ENCODE data around the gene MTCP1.
A peak's percentile ranks its signal among the peaks of the same experiment; 100 is the strongest.

Gene MTCP1

DNA sequence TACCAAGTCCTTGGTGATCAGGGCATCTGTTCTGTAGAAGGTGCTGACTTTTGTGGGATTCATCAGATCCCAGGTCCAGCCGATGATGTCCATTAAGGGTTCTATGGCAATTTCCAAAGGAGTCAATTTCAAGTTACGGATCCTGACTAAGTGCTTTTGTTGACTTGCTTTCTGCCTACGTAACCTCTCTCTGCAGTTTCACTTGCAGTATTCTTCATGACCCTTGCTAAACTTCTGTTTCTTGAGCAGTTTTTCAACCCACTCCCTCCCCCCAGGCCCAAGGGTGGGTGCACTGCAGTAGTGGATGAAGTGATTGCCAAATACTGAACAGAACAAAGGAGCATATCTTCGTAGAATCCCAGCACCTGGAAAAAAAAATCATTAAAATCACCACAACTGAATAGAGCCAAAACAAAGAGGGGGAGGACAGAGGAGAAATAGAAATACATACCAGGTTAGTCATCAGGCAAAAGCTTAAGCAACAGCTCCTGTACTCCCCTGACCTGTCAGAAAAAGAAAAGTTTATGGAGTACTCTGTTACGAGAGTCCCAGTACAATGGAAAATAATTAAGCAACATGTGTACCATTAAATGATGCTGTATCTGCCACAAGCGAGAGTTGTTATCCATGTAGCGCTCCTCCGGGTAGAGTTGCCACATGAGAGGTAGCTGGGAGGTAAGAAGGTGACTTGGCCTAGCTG, 5.8 kb downstream of the MTCP1 start:
- Mint-ChIP-seq H3K4me1 (ENCODE audit: low read depth) (peaks cover 15% of the 10 kb centered on the region), H3K9me3 (no peaks in the 10 kb centered on the region), H3K27me3 (ENCODE audit: low read depth) (no peaks in the 10 kb centered on the region), H3K36me3 (ENCODE audit: low read depth) (peaks cover 2% of the 10 kb centered on the region), H3K4me3 (no peak overlapping the region), H3K27ac (no peak overlapping the region)

DNA sequence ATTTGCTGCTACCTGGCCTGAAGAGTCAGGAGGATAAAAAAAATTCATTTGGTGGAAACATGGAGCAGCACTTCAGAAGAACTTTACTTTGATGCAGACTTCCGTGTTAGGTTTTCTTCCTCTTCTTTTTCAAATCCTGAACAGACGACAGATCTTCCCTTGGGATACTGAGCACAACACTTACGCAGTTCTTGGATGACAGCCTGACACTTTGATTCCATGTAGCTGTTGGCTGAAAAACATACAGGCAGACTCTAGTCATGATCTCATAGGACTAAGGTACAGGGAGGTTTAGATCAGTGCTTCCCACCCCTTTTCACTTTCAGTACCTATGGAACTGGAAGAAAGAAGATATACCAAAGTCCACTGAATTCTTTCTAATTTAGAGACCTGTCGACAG, 9.2 kb downstream of the MTCP1 start:
- no peak overlapping the region for H3K27ac Mint-ChIP-seq
- no peak overlapping the region for H3K4me3 Mint-ChIP-seq
- peaks cover 7% of the 10 kb centered on the region for H3K4me1 Mint-ChIP-seq (ENCODE audit: low read depth)
- H3K36me3 Mint-ChIP-seq (ENCODE audit: low read depth): peaks cover 2% of the 10 kb centered on the region
- no peaks in the 10 kb centered on the region for H3K27me3 Mint-ChIP-seq (ENCODE audit: low read depth)
- H3K9me3 Mint-ChIP-seq: no peaks in the 10 kb centered on the region

DNA sequence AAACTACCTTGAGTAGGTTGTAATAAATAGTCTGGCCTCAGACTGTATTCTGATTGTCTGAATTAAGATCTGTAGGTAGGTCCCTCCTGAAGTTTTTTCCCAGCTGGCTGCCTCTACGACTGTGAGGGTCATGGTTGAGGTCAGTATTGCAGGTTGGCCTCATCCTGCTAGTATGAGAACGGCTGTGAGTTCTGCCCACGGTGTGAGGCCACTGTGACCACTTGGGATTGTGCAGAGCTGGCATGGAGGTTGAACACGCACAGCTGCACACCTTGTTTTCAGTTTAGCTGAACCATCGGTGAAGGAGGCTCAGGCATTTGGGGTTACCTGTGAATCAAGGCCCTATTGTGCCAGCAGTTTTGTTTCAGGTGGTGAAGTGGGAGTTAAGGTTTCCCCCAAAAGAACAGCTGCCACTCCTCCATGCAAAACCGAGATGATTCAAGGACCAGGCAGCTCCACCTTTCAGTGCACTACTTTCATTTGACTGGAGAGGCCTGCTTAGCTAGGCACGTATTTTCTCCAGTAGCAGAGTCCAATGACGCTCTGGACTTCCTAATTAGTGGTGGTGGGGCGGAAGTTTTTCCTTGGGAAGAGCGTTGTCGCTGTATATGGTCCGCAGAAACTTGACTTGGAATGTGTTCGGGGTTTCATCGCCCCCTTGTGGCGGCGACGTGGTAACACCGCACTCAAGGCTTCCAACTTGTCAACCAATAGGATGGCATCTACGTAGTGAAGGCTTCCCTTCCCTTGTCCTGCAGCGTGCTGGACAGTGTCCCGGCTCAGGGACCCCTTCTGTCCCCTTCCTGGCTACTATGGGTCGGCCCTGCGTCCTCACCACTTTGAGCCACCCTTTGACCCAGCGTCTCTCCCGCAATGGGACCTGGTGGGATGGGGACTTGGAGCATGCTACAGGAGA, 13.8 kb downstream of the MTCP1 start:
- H3K36me3 Mint-ChIP-seq (ENCODE audit: low read depth): peaks cover 14% of the 10 kb centered on the region
- peaks cover 16% of the 10 kb centered on the region for H3K4me1 Mint-ChIP-seq (ENCODE audit: low read depth)
- H3K27me3 Mint-ChIP-seq (ENCODE audit: low read depth): no peaks in the 10 kb centered on the region
- peak overlapping the region; percentile 26 for H3K27ac Mint-ChIP-seq
- H3K4me3 Mint-ChIP-seq: peak overlapping the region; percentile 48
- H3K9me3 Mint-ChIP-seq: no peaks in the 10 kb centered on the region

DNA sequence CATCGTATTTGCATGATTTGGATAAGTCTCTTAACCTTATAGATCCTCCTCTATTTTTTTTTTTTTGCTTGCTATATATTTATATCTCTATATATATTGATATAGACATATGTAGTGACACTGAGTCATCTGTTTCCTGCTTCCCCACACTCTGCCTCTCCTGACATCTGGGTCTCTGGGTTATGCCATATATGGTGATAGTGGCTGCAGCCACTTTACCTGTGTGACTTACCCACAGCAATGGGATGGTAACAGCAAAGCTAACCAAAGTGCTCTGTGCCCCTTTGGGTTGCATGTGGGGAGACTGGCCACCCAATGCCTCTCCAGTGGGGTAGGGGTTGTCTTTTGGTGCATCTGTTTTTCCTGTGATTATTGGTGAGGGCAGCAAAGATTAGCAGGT, 14.5 kb downstream of the MTCP1 start:
- peaks cover 14% of the 10 kb centered on the region for H3K36me3 Mint-ChIP-seq (ENCODE audit: low read depth)
- H3K4me3 Mint-ChIP-seq: peak overlapping the region; percentile 48
- no peaks in the 10 kb centered on the region for H3K27me3 Mint-ChIP-seq (ENCODE audit: low read depth)
- peaks cover 16% of the 10 kb centered on the region for H3K4me1 Mint-ChIP-seq (ENCODE audit: low read depth)
- H3K9me3 Mint-ChIP-seq: no peaks in the 10 kb centered on the region
- H3K27ac Mint-ChIP-seq: no peak overlapping the region

DNA sequence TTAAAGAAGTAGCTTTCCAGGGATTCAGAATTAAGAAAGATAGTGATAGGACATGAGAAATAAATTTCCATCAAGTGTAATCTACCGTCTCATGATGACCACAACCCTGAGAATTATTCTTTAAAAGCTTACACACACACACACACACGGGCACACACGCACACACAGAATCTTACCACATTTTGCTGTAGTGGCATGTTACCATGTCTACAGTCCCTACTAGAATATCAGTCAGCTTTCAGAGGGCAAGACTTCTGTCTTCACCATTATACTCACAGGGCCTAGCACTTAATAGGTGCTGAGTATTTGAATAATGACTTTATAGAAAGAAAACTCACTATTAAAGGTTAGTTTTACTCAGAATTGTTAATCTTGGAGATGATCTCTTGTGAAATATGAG, 15.4 kb downstream of the MTCP1 start:
- Mint-ChIP-seq H3K4me3 (no peak overlapping the region), H3K4me1 (ENCODE audit: low read depth) (peaks cover 17% of the 10 kb centered on the region), H3K36me3 (ENCODE audit: low read depth) (peaks cover 14% of the 10 kb centered on the region), H3K27me3 (ENCODE audit: low read depth) (no peaks in the 10 kb centered on the region), H3K27ac (no peak overlapping the region), H3K9me3 (no peaks in the 10 kb centered on the region)

DNA sequence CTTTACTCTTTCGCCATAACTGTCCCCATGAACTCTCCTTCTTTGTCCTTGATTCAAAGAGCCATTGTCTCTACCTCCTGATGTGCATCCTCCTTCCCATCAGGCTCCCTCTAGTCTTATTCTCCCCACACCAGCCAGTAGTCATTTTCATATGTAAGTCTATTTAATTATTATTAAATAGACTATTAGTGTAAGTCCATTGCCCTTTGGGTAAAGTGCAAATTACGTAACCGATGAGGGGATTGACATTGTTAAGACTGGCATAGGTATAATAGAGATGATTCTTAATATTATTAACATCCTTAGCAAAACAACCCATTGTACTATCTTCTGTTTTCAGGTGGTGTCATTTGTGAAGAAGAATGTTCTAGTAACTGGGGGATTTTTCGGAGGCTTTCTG, 16.7 kb downstream of the MTCP1 start:
- H3K4me3 Mint-ChIP-seq: no peak overlapping the region
- H3K36me3 Mint-ChIP-seq (ENCODE audit: low read depth): peaks cover 14% of the 10 kb centered on the region
- no peaks in the 10 kb centered on the region for H3K9me3 Mint-ChIP-seq
- H3K27me3 Mint-ChIP-seq (ENCODE audit: low read depth): no peaks in the 10 kb centered on the region
- no peak overlapping the region for H3K27ac Mint-ChIP-seq
- H3K4me1 Mint-ChIP-seq (ENCODE audit: low read depth): peaks cover 19% of the 10 kb centered on the region

DNA sequence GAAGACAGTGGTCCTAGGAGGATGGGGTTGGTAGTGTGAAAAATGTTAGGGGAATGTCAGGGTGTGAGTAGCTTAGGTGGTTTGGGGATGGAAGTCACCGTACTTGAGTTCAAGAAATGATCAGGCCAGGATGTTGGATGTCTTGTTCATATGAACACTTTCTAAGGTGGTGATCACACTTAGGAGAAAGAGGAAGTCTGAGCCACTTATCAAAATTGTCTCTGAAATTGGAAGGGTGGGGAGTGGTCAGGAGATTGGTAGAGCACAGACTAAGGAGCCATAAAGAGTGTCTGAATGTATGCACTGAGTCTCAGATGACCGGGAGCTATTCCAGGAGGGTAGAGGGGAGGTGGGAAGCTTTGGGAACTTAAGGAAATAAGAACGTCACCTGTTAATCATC, 17.3 kb downstream of the MTCP1 start:
- Mint-ChIP-seq H3K4me3 (no peak overlapping the region), H3K4me1 (ENCODE audit: low read depth) (peaks cover 20% of the 10 kb centered on the region), H3K36me3 (ENCODE audit: low read depth) (peaks cover 16% of the 10 kb centered on the region), H3K27ac (peak overlapping the region; percentile 45), H3K27me3 (ENCODE audit: low read depth) (no peaks in the 10 kb centered on the region), H3K9me3 (no peaks in the 10 kb centered on the region)

DNA sequence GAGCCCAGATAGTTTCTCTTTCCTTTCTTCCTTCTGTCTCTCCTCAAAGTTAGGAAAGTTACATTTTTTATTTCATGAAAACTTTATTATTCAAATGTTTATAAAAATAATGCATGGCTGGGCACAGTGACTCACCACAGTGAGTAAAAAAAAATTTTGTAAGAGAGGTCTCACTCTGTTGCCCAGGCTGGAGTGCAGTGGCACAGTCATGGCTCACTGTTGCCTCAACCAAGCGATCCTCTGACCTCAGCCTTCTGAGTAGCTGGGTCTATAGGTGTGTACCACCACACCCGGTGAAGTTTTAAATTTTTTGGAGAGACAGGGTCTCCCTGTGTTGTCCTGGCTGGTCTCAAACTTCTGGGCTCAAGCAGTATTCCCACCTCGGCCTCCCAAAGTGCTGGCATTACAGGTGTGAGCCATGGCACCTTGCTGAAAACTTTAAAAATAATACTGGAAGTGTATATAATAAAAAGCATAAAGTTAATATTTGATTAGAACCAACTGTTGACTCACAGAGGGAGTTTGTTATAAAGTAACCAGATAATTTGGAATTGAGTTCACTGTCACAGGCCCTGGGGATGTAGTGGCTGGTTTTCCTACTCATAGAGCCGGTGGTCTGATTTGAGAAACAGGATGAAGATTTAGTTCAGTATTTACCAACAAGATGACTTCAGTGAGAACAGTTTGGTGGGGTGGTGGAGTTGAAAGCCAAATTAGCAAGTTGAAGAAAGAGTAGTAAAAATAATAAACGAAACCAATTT, 18.0 kb downstream of the MTCP1 start:
- Mint-ChIP-seq H3K4me3 (no peak overlapping the region), H3K27ac (peak overlapping the region; percentile 45), H3K9me3 (no peaks in the 10 kb centered on the region), H3K4me1 (ENCODE audit: low read depth) (peaks cover 20% of the 10 kb centered on the region), H3K36me3 (ENCODE audit: low read depth) (peaks cover 16% of the 10 kb centered on the region), H3K27me3 (ENCODE audit: low read depth) (no peaks in the 10 kb centered on the region)

DNA sequence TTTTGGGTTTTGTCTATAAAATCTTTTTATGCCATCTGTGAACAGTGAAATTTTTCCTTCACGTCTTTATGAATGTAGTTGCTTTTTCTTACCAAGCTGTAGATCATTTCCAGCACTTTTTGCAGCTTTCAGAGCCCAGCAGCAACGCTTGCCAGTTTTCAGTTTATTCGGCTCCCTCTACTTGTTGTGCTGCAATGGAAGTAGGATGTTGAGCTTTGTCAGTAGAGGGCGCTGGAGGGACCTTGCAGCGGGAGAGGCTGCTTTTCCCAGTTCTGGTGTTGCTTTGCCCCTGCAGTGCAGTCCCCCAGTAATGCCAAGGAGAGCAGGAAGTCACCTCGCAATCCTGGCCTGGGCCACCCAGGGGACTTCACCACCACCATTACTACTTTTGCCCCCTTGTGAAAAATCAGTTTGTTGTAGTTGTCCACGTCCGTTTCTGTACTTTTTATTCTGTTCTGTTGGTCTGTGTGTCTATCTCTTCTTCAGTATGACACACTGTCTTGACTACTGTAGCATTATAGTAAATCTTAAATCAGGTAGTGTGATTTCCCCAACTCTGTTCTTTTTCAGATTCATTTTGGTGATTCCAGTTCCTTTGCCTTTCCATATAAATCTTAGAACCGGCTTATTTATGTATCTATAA, 21.8 kb downstream of the MTCP1 start:
- H3K27me3 Mint-ChIP-seq (ENCODE audit: low read depth): no peaks in the 10 kb centered on the region
- H3K4me1 Mint-ChIP-seq (ENCODE audit: low read depth): peaks cover 8% of the 10 kb centered on the region
- H3K9me3 Mint-ChIP-seq: no peaks in the 10 kb centered on the region
- H3K4me3 Mint-ChIP-seq: no peak overlapping the region
- peaks cover 10% of the 10 kb centered on the region for H3K36me3 Mint-ChIP-seq (ENCODE audit: low read depth)
- H3K27ac Mint-ChIP-seq: no peak overlapping the region

DNA sequence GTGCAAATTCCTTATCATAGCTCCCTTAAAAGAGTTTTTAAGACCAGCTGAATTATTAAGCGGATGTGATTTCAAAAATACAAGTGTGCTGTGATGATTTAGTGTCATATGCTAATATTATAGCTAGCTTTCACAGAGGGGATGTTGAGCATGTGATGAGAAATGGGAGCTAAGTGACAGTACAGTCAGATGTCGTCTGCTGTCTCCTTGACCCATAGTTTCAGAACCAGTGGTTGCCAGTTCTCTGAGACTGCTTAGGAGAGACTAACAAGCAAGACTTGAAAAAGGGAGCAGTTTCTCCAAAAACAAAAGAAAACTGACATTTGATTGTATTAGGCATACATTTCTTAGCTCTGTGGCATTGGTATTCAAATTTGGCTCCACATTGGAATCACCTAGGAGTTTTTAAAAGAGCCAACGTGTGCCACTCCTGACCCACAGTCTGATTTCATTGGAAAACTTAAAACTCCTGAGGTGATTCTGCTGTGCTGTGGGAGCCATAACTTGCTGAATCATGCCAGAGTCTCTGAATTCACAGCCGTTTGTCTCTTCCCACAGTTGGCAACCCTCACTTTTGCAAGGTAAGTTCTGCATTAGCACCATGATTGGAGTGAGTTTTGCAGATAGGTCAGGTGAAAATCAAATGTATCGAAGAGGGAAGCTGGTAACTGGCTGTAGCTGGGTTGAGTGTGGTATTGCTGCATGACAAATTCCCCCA, 24.0 kb downstream of the MTCP1 start:
- H3K27ac Mint-ChIP-seq: no peak overlapping the region
- no peaks in the 10 kb centered on the region for H3K9me3 Mint-ChIP-seq
- H3K27me3 Mint-ChIP-seq (ENCODE audit: low read depth): no peaks in the 10 kb centered on the region
- H3K4me3 Mint-ChIP-seq: no peak overlapping the region
- H3K36me3 Mint-ChIP-seq (ENCODE audit: low read depth): peaks cover 2% of the 10 kb centered on the region
- peaks cover 4% of the 10 kb centered on the region for H3K4me1 Mint-ChIP-seq (ENCODE audit: low read depth)

DNA sequence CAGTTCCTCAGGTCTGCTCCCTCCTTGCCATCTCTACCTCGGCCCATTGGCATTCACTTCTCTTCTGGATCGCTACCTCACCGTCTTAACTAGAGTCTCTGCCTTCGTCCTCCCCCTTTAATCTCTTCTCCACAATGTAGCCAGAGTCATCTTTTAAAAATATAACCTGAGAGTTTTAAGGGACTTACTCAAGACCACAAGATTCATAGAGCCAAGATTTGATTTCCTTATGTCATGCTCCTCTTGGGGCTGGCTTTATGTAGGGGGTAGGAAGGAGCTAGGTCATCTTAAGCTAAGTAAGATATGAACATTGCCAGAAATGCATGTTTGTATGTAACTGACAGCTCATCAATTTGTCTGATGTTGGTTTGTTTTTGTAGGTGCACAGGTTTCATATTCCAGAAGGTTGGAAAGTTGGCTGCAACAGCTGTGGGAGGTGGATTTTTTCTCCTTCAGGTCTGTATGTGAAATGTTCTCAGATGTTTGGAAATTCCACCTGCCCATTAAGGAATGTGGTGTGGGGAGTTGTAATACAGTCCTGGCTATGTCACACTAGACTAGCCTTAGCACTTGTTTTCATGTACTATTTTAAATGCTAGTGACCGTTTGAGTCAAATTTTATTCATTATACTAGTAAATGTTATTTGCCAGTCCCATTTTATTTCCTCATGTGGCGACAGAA, 24.7 kb downstream of the MTCP1 start:
- Mint-ChIP-seq H3K36me3 (ENCODE audit: low read depth) (peaks cover 2% of the 10 kb centered on the region), H3K4me3 (no peak overlapping the region), H3K27me3 (ENCODE audit: low read depth) (no peaks in the 10 kb centered on the region), H3K9me3 (no peaks in the 10 kb centered on the region), H3K4me1 (ENCODE audit: low read depth) (peaks cover 4% of the 10 kb centered on the region), H3K27ac (no peak overlapping the region)

DNA sequence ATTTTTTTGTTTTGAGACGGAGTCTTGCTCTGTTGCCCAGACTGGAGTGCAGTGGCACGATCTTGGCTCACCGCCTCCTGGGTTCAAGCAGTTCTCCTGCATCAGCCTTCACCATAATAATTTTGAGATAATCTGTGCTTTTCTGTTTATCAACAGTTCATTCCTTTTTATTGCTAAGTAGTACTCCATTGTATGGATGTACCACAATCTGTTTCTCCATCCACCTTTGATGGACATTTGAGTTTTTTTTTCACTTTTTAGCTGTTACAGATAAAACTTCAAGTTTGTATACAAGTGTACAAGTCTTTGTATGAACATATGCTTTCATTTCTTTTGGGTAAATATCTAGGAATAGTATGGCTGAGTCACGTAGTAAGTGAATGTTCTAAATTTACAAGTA, 35.2 kb downstream of the MTCP1 start:
- Mint-ChIP-seq H3K36me3 (ENCODE audit: low read depth) (peaks cover 21% of the 10 kb centered on the region), H3K27me3 (ENCODE audit: low read depth) (no peaks in the 10 kb centered on the region), H3K27ac (no peak overlapping the region), H3K9me3 (peaks cover 7% of the 10 kb centered on the region), H3K4me1 (ENCODE audit: low read depth) (peaks cover 3% of the 10 kb centered on the region), H3K4me3 (no peak overlapping the region)

DNA sequence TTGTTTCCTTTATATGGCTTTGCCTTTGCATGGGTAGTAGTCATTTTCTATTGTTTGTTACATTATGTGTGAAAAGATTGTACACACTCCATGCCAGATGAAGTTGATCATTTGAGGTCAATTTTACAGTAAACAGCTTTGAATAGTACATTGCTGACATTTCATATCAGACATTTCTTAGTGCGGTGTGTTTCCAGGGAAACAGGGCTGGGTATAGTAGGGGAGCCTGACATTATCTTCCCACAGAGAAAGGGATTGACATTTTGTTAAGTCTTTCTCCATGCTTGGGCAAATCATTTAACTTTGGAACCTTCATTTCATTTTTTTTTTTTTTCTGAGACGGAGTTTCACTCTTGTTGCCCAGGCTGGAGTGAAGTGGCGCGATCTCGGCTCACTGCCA, 39.3 kb downstream of the MTCP1 start:
- Mint-ChIP-seq H3K4me1 (ENCODE audit: low read depth) (peaks cover 13% of the 10 kb centered on the region), H3K27ac (no peak overlapping the region), H3K9me3 (peaks cover 7% of the 10 kb centered on the region), H3K27me3 (ENCODE audit: low read depth) (no peaks in the 10 kb centered on the region), H3K4me3 (no peak overlapping the region), H3K36me3 (ENCODE audit: low read depth) (peaks cover 11% of the 10 kb centered on the region)
